ENCODE data around the gene MED27.

MED27 gene

GRCh38 chr9:131965841-131966240 lies 113.8 kb downstream of the MED27 start:
- no peak for TF ChIP-seq YY1 (IDR thresholded peaks at IDR 0.05; ENCODE audit: low read depth)
- TF ChIP-seq RAD21 (IDR thresholded peaks at IDR 0.05; ENCODE audit: low read depth): no peak
- TF ChIP-seq USF1 (IDR thresholded peaks at IDR 0.05): no peak
- no peak for TF ChIP-seq MAX (IDR thresholded peaks at IDR 0.05)
- TF ChIP-seq EP300 (IDR thresholded peaks at IDR 0.05; ENCODE audit: borderline replicate concordance): no peak
- TF ChIP-seq CEBPB (IDR thresholded peaks at IDR 0.05): no peak
- no peak for TF ChIP-seq ZBTB7A (IDR thresholded peaks at IDR 0.05; ENCODE audit: low read depth)
- TF ChIP-seq TEAD4 (IDR thresholded peaks at IDR 0.05): no peak
- TF ChIP-seq REST (IDR thresholded peaks at IDR 0.05; ENCODE audit: low read depth): no peak
- TF ChIP-seq TAF1 (IDR thresholded peaks at IDR 0.05; ENCODE audit: low read depth): no peak
- TF ChIP-seq NFIC (IDR thresholded peaks at IDR 0.05): no peak

GRCh38 chr9:131965103-131965502 lies 114.6 kb downstream of the MED27 start:
- TF ChIP-seq FOXM1 (IDR thresholded peaks at IDR 0.05; ENCODE audit: borderline replicate concordance, low read depth): no peak
- no peak for TF ChIP-seq NFIC (IDR thresholded peaks at IDR 0.05)
- TF ChIP-seq YY1 (IDR thresholded peaks at IDR 0.05; ENCODE audit: low read depth): no peak
- TF ChIP-seq EGR1 (IDR thresholded peaks at IDR 0.05): no peak
- no peak for TF ChIP-seq USF1 (IDR thresholded peaks at IDR 0.05)
- no peak for TF ChIP-seq REST (IDR thresholded peaks at IDR 0.05; ENCODE audit: low read depth)
- no peak for TF ChIP-seq TCF12 (IDR thresholded peaks at IDR 0.05; ENCODE audit: low read depth)
- TF ChIP-seq TEAD4 (IDR thresholded peaks at IDR 0.05): no peak
- TF ChIP-seq CREB1 (IDR thresholded peaks at IDR 0.05; ENCODE audit: low read depth): no peak
- no peak for TF ChIP-seq RAD21 (IDR thresholded peaks at IDR 0.05; ENCODE audit: low read depth)
- no peak for TF ChIP-seq MAX (IDR thresholded peaks at IDR 0.05)
- no peak for TF ChIP-seq TAF1 (IDR thresholded peaks at IDR 0.05; ENCODE audit: low read depth)
- no peak for TF ChIP-seq EP300 (IDR thresholded peaks at IDR 0.05; ENCODE audit: borderline replicate concordance)
- no peak for TF ChIP-seq CEBPB (IDR thresholded peaks at IDR 0.05)
- TF ChIP-seq ZBTB7A (IDR thresholded peaks at IDR 0.05; ENCODE audit: low read depth): no peak

GRCh38 chr9:131963072-131964030 lies 116.3 kb downstream of the MED27 start:
- TF ChIP-seq TCF12 (IDR thresholded peaks at IDR 0.05; ENCODE audit: low read depth) (no peak), REST (IDR thresholded peaks at IDR 0.05; ENCODE audit: low read depth) (no peak), USF1 (IDR thresholded peaks at IDR 0.05) (no peak), MAX (IDR thresholded peaks at IDR 0.05) (no peak), TEAD4 (IDR thresholded peaks at IDR 0.05) (no peak), TAF1 (IDR thresholded peaks at IDR 0.05; ENCODE audit: low read depth) (no peak), EP300 (IDR thresholded peaks at IDR 0.05; ENCODE audit: borderline replicate concordance) (no peak), ZBTB7A (IDR thresholded peaks at IDR 0.05; ENCODE audit: low read depth) (no peak), CEBPB (IDR thresholded peaks at IDR 0.05) (no peak), YY1 (IDR thresholded peaks at IDR 0.05; ENCODE audit: low read depth) (no peak), FOXM1 (IDR thresholded peaks at IDR 0.05; ENCODE audit: borderline replicate concordance, low read depth) (no peak), RAD21 (IDR thresholded peaks at IDR 0.05; ENCODE audit: low read depth) (no peak), CREB1 (IDR thresholded peaks at IDR 0.05; ENCODE audit: low read depth) (no peak)

Measured in Ishikawa (cell line).